ENCODE data around the gene LZTS3. TPM values are rescaled to one million over a fixed set of nuclear protein-coding genes. Genes with fewer than 3 reads are reported as not detected.

The LZTS3 gene
- total RNA-seq, 1 experiment from 2014 or later, result 6.4 TPM

- no peak for ATAC-seq
- H2AFZ ChIP-seq (ENCODE audit: low read length), result no peak overlapping the region
- POLR2A ChIA-PET (ENCODE audit: unreplicated experiment), result no interaction called here
Measured at GRCh38 chr20:3168079-3168828, 5.1 kb downstream of the LZTS3 start.

GRCh38 chr20:3167738-3168078, 5.6 kb downstream of the LZTS3 start:
- no peak overlapping the region for H3K9ac ChIP-seq (ENCODE audit: low read length)
- no peak overlapping the region for H3K4me2 ChIP-seq (ENCODE audit: low read length)
- no peaks in the 10 kb centered on the region for H3F3A ChIP-seq (ENCODE audit: low read length, unreplicated experiment)
- H3K79me2 ChIP-seq (ENCODE audit: low read length), result no peaks in the 10 kb centered on the region
- H3K4me1 ChIP-seq (ENCODE audit: insufficient read depth, low read length), result no peaks in the 10 kb centered on the region; the same call in 1 of the 2 replicates
- H3K27ac ChIP-seq (ENCODE audit: low read length), result no peak overlapping the region
- no peak overlapping the region for H3K4me3 ChIP-seq (ENCODE audit: low read length)
- no peaks in the 10 kb centered on the region for H3K9me3 ChIP-seq (ENCODE audit: low read length)
- POLR2A ChIA-PET (ENCODE audit: unreplicated experiment), result no interaction called here
- H3K27me3 ChIP-seq (ENCODE audit: low read length), result no peaks in the 10 kb centered on the region
- TF ChIP-seq CTCF (conservative IDR thresholded peaks at IDR 0.05; ENCODE audit: low read depth, low read length) (no peak), EZH2 (IDR thresholded peaks at IDR 0.05; ENCODE audit: low read length, unreplicated experiment) (no peak), EZH2phosphoT487 (IDR thresholded peaks at IDR 0.05; ENCODE audit: borderline replicate concordance, low read length) (no peak)
- H4K20me1 ChIP-seq (ENCODE audit: low read length), result no peaks in the 10 kb centered on the region
- CTCF ChIA-PET, result no interaction called here
- H3K36me3 ChIP-seq (ENCODE audit: low read depth, low read length), result no peaks in the 10 kb centered on the region
- intact Hi-C loops (cut with micrococcal nuclease), result no loop called here
- DNase-seq, result no peak
- no peak overlapping the region for H2AFZ ChIP-seq (ENCODE audit: low read length)
- no TSS peak for BruUV-seq (replicated peaks)
- H3K9me2 ChIP-seq (replicated peaks; ENCODE audit: low read length), result no peaks in the 10 kb centered on the region
- ATAC-seq, result no peak

More at GRCh38 chr20:3168079-3168828, 5.1 kb downstream of the LZTS3 start:
- H3K36me3 ChIP-seq (ENCODE audit: low read depth, low read length), result no peaks in the 10 kb centered on the region
- no peak overlapping the region for H3K4me2 ChIP-seq (ENCODE audit: low read length)
- no peaks in the 10 kb centered on the region for H3F3A ChIP-seq (ENCODE audit: low read length, unreplicated experiment)
- no peak overlapping the region for H3K9ac ChIP-seq (ENCODE audit: low read length)
- BruUV-seq (replicated peaks), result no TSS peak
- TF ChIP-seq CTCF (conservative IDR thresholded peaks at IDR 0.05; ENCODE audit: low read depth, low read length) (no peak), EZH2phosphoT487 (IDR thresholded peaks at IDR 0.05; ENCODE audit: borderline replicate concordance, low read length) (no peak), EZH2 (IDR thresholded peaks at IDR 0.05; ENCODE audit: low read length, unreplicated experiment) (no peak)
- no peaks in the 10 kb centered on the region for H3K9me3 ChIP-seq (ENCODE audit: low read length)
- no peaks in the 10 kb centered on the region for H3K27me3 ChIP-seq (ENCODE audit: low read length)
- H3K4me3 ChIP-seq (ENCODE audit: low read length), result no peak overlapping the region
- H3K79me2 ChIP-seq (ENCODE audit: low read length), result no peaks in the 10 kb centered on the region
- no peaks in the 10 kb centered on the region for H4K20me1 ChIP-seq (ENCODE audit: low read length)
- no peaks in the 10 kb centered on the region; the same call in 1 of the 2 replicates for H3K4me1 ChIP-seq (ENCODE audit: insufficient read depth, low read length)
- CTCF ChIA-PET, result no interaction called here
- DNase-seq, result no peak
- H3K9me2 ChIP-seq (replicated peaks; ENCODE audit: low read length), result no peaks in the 10 kb centered on the region
- H3K27ac ChIP-seq (ENCODE audit: low read length), result no peak overlapping the region
- intact Hi-C loops (cut with micrococcal nuclease), result no loop called here

GRCh38 chr20:3166913-3167342, 6.4 kb downstream of the LZTS3 start:
- Histone ChIP-seq H3K9me3 (ENCODE audit: low read length) (no peaks in the 10 kb centered on the region), H3K4me2 (ENCODE audit: low read length) (no peak overlapping the region), H3K27me3 (ENCODE audit: low read length) (no peaks in the 10 kb centered on the region), H4K20me1 (ENCODE audit: low read length) (no peaks in the 10 kb centered on the region), H3K36me3 (ENCODE audit: low read depth, low read length) (no peaks in the 10 kb centered on the region), H3K79me2 (ENCODE audit: low read length) (no peaks in the 10 kb centered on the region), H3F3A (ENCODE audit: low read length, unreplicated experiment) (no peaks in the 10 kb centered on the region), H3K4me3 (ENCODE audit: low read length) (no peak overlapping the region), H3K27ac (ENCODE audit: low read length) (no peak overlapping the region), H3K9ac (ENCODE audit: low read length) (no peak overlapping the region), H3K9me2 (replicated peaks; ENCODE audit: low read length) (no peaks in the 10 kb centered on the region), H2AFZ (ENCODE audit: low read length) (no peak overlapping the region), H3K4me1 (ENCODE audit: insufficient read depth, low read length) (no peaks in the 10 kb centered on the region; the same call in 1 of the 2 replicates)
- no TSS peak for BruUV-seq (replicated peaks)
- intact Hi-C loops (cut with micrococcal nuclease), result no loop called here
- ChIA-PET CTCF (no interaction called here), POLR2A (ENCODE audit: unreplicated experiment) (no interaction called here)
- no peak for ATAC-seq
- TF ChIP-seq EZH2 (IDR thresholded peaks at IDR 0.05; ENCODE audit: low read length, unreplicated experiment) (no peak), EZH2phosphoT487 (IDR thresholded peaks at IDR 0.05; ENCODE audit: borderline replicate concordance, low read length) (no peak), CTCF (conservative IDR thresholded peaks at IDR 0.05; ENCODE audit: low read depth, low read length) (no peak)
- DNase-seq, result no peak
